ENCODE data around the gene FAM193A.

Gene FAM193A

GRCh38 chr4:2713337-2713736 is 176.9 kb downstream of the FAM193A start:
- H3K36me3 ChIP-seq (ENCODE audit: low read depth) = peaks cover 34% of the 10 kb centered on the region

DNA sequence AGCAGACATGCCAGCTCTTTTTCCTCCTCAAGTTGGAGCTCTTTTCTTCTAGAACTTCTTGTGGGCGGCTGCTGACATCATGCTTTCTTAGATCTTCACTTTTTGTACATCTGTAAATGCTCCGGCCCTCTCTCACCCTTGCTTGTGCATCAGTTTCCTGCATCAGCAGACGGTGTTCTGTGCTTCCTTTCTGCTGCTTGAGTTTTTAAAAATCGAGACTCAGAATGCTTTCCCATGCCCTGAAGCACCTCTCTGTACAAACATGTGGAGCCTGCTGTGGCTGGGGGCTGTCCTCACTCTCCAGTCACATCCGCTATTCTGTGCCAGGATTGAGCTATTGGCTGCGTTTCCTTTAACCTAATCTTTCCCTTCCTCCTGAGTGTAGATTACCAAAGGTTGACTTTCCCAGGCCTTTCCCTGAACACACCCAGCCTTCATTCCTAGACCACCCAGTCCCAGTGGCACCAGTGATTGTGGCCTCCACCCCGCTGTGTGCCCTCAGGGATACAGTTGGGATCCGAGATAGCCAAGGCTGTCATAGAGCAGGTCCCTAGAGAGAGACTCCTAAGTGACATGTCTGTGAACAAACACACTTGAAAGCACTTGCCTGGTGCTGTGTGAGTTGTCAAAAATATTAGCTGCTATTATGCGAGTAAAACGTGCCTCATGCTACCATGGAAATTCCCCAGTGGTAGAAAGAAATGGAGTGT is 177.8 kb downstream of the FAM193A start:
- no peak overlapping the region for H3K4me3 ChIP-seq (ENCODE audit: severe bottlenecking)
- no peak overlapping the region for H3K27ac ChIP-seq (ENCODE audit: poor library complexity, severe bottlenecking)
- H3K36me3 ChIP-seq (ENCODE audit: low read depth) = peaks cover 41% of the 10 kb centered on the region

More at GRCh38 chr4:2713337-2713736, 176.9 kb downstream of the FAM193A start:
- Histone ChIP-seq H3K27me3 (ENCODE audit: insufficient read depth, poor library complexity, severe bottlenecking) (no peaks in the 10 kb centered on the region), H3K9me3 (ENCODE audit: severe bottlenecking) (no peaks in the 10 kb centered on the region), H3K4me3 (ENCODE audit: severe bottlenecking) (no peak overlapping the region), H3K27ac (ENCODE audit: poor library complexity, severe bottlenecking) (no peak overlapping the region), H3K4me1 (ENCODE audit: insufficient read depth, poor library complexity, severe bottlenecking) (no peaks in the 10 kb centered on the region)
- TF ChIP-seq, protein P1, sequence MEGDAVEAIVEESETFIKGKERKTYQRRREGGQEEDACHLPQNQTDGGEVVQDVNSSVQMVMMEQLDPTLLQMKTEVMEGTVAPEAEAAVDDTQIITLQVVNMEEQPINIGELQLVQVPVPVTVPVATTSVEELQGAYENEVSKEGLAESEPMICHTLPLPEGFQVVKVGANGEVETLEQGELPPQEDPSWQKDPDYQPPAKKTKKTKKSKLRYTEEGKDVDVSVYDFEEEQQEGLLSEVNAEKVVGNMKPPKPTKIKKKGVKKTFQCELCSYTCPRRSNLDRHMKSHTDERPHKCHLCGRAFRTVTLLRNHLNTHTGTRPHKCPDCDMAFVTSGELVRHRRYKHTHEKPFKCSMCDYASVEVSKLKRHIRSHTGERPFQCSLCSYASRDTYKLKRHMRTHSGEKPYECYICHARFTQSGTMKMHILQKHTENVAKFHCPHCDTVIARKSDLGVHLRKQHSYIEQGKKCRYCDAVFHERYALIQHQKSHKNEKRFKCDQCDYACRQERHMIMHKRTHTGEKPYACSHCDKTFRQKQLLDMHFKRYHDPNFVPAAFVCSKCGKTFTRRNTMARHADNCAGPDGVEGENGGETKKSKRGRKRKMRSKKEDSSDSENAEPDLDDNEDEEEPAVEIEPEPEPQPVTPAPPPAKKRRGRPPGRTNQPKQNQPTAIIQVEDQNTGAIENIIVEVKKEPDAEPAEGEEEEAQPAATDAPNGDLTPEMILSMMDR (IDR thresholded peaks at IDR 0.05; ENCODE audit: poor library complexity, severe bottlenecking) = no peak
- ATAC-seq (ENCODE audit: low read depth) (no peak), DNase-seq (ENCODE audit: low spot score) (no peak)

GRCh38 chr4:2714918-2715317 is 178.5 kb downstream of the FAM193A start:
- TF ChIP-seq, protein P1 (IDR thresholded peaks at IDR 0.05; ENCODE audit: poor library complexity, severe bottlenecking) = no peak

More for the DNA sequence above, 177.8 kb downstream of the FAM193A start:
- Histone ChIP-seq H3K4me1 (ENCODE audit: insufficient read depth, poor library complexity, severe bottlenecking) (no peaks in the 10 kb centered on the region), H3K27me3 (ENCODE audit: insufficient read depth, poor library complexity, severe bottlenecking) (no peaks in the 10 kb centered on the region), H3K9me3 (ENCODE audit: severe bottlenecking) (no peaks in the 10 kb centered on the region)
- ATAC-seq (ENCODE audit: low read depth) (no peak), DNase-seq (ENCODE audit: low spot score) (no peak)
- TF ChIP-seq, protein P1 (IDR thresholded peaks at IDR 0.05; ENCODE audit: poor library complexity, severe bottlenecking) = no peak

DNA sequence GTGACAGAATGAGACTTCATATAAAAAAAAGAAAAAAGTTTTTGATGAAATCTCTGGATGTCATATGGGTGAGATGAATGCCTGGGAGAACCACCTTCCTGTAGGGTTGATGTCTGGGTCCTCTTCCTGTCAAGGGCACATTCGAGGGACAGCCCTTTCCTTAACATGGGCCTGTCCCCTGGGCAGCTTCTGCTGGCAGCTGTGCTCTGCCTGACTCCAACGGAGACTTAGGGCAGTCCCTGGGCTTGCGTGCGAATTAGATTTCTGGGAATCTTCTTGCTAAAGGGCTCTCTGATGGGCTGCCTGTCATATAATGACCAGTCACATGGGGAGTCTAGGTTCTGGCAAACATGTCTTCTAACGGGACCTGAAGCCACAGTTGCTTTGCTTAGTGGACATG is 179.0 kb downstream of the FAM193A start:
- Histone ChIP-seq H3K4me3 (ENCODE audit: severe bottlenecking) (no peak overlapping the region), H3K27ac (ENCODE audit: poor library complexity, severe bottlenecking) (no peak overlapping the region), H3K9me3 (ENCODE audit: severe bottlenecking) (no peaks in the 10 kb centered on the region), H3K4me1 (ENCODE audit: insufficient read depth, poor library complexity, severe bottlenecking) (no peaks in the 10 kb centered on the region), H3K27me3 (ENCODE audit: insufficient read depth, poor library complexity, severe bottlenecking) (no peaks in the 10 kb centered on the region), H3K36me3 (ENCODE audit: low read depth) (peaks cover 49% of the 10 kb centered on the region)
- DNase-seq (ENCODE audit: low spot score) (no peak), ATAC-seq (ENCODE audit: low read depth) (no peak)
- TF ChIP-seq, protein P1 (IDR thresholded peaks at IDR 0.05; ENCODE audit: poor library complexity, severe bottlenecking) = no peak

More at GRCh38 chr4:2714918-2715317, 178.5 kb downstream of the FAM193A start:
- no peak for DNase-seq (ENCODE audit: low spot score)
- no peak for ATAC-seq (ENCODE audit: low read depth)
- Histone ChIP-seq H3K36me3 (ENCODE audit: low read depth) (peaks cover 44% of the 10 kb centered on the region), H3K27ac (ENCODE audit: poor library complexity, severe bottlenecking) (no peak overlapping the region), H3K27me3 (ENCODE audit: insufficient read depth, poor library complexity, severe bottlenecking) (no peaks in the 10 kb centered on the region), H3K9me3 (ENCODE audit: severe bottlenecking) (no peaks in the 10 kb centered on the region), H3K4me3 (ENCODE audit: severe bottlenecking) (no peak overlapping the region), H3K4me1 (ENCODE audit: insufficient read depth, poor library complexity, severe bottlenecking) (no peaks in the 10 kb centered on the region)

DNA sequence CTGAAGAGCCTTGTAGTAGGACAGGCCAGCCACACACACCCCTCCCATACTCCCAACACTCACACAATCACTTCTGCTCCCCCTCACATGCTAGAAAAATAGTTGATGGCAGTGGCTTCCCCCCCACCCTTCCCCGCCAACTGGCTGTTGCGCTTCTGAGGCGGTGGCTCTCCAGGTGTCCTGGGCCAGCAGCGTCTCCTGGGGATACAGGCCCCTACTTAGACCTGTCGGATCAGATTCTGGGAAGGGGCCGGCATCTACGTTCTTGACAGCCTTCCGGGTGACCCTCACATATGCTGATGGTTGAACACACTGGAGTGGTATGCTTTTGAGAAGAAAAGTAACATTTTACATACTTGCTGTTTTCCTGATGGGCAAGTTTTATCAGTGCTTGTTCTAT is 179.8 kb downstream of the FAM193A start:
- ATAC-seq (ENCODE audit: low read depth) (no peak), DNase-seq (ENCODE audit: low spot score) (no peak)
- no peak overlapping the region for H3K27ac ChIP-seq (ENCODE audit: poor library complexity, severe bottlenecking)
- no peak overlapping the region for H3K4me3 ChIP-seq (ENCODE audit: severe bottlenecking)
- H3K27me3 ChIP-seq (ENCODE audit: insufficient read depth, poor library complexity, severe bottlenecking) = no peaks in the 10 kb centered on the region
- TF ChIP-seq, protein P1 (IDR thresholded peaks at IDR 0.05; ENCODE audit: poor library complexity, severe bottlenecking) = no peak
- H3K9me3 ChIP-seq (ENCODE audit: severe bottlenecking) = no peaks in the 10 kb centered on the region
- H3K36me3 ChIP-seq (ENCODE audit: low read depth) = peaks cover 53% of the 10 kb centered on the region
- no peaks in the 10 kb centered on the region for H3K4me1 ChIP-seq (ENCODE audit: insufficient read depth, poor library complexity, severe bottlenecking)
